SJSA1 (cell line): ENCODE data around the gene BTBD9. TPM values are rescaled to one million over a fixed set of nuclear protein-coding genes. Genes with fewer than 3 reads are reported as not detected.

Experiments
- DNase-seq, 2 experiments: peaks; one replicate each; pipeline ENCODE4 v3.0.0-alpha.2; 2015 to 2020; ENCODE audit warnings: low spot score in 2 of 2, low read depth in 1 of 2
- H3K27ac ChIP-seq: fragments of 250-450 bp; sonication (Bioruptor Pico); 2 replicates; pipeline ENCODE4 v1.5.1; 2020; ENCODE audit warnings: mild to moderate bottlenecking, moderate library complexity
- H3K27me3 ChIP-seq: fragments of 250-450 bp; sonication (Bioruptor Pico); replicated peaks from 2 replicates; pipeline ENCODE4 v1.5.1; 2020; ENCODE audit warnings: mild to moderate bottlenecking, moderate library complexity
- H3K36me3 ChIP-seq: fragments of 250-450 bp; sonication (Bioruptor Pico); 2 replicates; pipeline ENCODE4 v1.5.1; 2020; ENCODE audit warnings: mild to moderate bottlenecking
- H3K4me1 ChIP-seq: fragments of 250-450 bp; sonication (Bioruptor Pico); replicated peaks from 2 replicates; pipeline ENCODE4 v1.6.1; 2021; ENCODE audit warnings: mild to moderate bottlenecking
- H3K4me3 ChIP-seq: fragments of 250-450 bp; sonication (Bioruptor Pico); 2 replicates; pipeline ENCODE4 v1.5.1; 2020; ENCODE audit warnings: mild to moderate bottlenecking
- H3K9me3 ChIP-seq: fragments of 250-450 bp; sonication (Bioruptor Pico); replicated peaks from 2 replicates; pipeline ENCODE4 v1.5.1; 2020; ENCODE audit warnings: mild to moderate bottlenecking
- total RNA-seq: library from RNA; depleted of rRNA; stranded (reverse); fragments of >200 nt; shearing (Covaris generic); gene quantifications from 2 replicates; pipeline ENCODE4 v1.2.3, GENCODE V29; 2014

Gene BTBD9
- total RNA-seq, 1 experiment from 2014 or later = 8.5 TPM

DNA sequence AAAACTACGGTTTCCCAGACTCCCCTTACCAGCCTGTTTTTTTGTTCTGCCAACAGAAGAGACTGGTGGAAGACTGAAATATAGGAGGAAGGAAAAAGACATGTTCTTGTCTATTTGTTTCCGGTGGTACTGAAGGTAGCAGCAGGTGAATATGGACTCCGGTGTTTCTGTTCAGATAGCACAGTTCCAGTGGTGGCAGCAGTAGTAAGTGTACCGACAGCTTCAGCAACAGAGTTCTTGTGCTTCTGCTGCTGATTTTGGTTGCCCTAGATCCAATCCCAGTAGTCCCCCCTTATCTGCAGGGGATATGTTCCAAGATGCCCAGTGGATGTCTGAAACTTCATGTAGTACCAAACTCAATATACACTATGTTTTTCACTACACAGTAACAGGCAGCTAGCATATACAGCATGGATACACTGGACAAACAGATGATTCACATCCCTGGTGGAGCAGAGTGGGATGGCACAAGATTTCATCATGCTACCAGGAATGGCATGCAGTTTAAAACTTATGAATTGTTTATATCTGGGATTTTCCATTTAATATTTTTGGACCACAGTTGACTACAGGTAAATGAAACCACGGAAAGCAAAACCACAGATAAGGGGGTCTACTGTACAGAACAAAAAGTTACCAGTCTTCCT is 301.8 kb downstream of the BTBD9 start:
- Histone ChIP-seq H3K4me3 (no peak overlapping the region), H3K36me3 (no peaks in the 10 kb centered on the region), H3K27ac (peak overlapping the region; percentile 34), H3K9me3 (0 out of 2 replicates have a peak, but pooled peaks cover 2% of the 10 kb centered on the region), H3K27me3 (no peaks in the 10 kb centered on the region), H3K4me1 (peaks cover 14% of the 10 kb centered on the region)
- DNase-seq = peak in 1 of 2 experiments; percentile 32

- H3K4me3 ChIP-seq = no peak overlapping the region
- H3K27me3 ChIP-seq = no peaks in the 10 kb centered on the region
- no peak for DNase-seq
- no peak overlapping the region for H3K27ac ChIP-seq
- no peaks in the 10 kb centered on the region for H3K36me3 ChIP-seq
- H3K4me1 ChIP-seq = peaks cover 14% of the 10 kb centered on the region
- 0 out of 2 replicates have a peak, but pooled peaks cover 2% of the 10 kb centered on the region for H3K9me3 ChIP-seq
Observed at GRCh38 chr6:38336922-38337321, 302.8 kb downstream of the BTBD9 start.

- Histone ChIP-seq H3K27ac (no peak overlapping the region), H3K4me1 (no peaks in the 10 kb centered on the region), H3K36me3 (no peaks in the 10 kb centered on the region), H3K4me3 (no peak overlapping the region), H3K9me3 (no peaks in the 10 kb centered on the region), H3K27me3 (no peaks in the 10 kb centered on the region)
- no peak for DNase-seq
Observed at GRCh38 chr6:38326837-38327236, 312.9 kb downstream of the BTBD9 start.

GRCh38 chr6:38323216-38323615 is 316.5 kb downstream of the BTBD9 start:
- no peak overlapping the region for H3K4me3 ChIP-seq
- DNase-seq = no peak
- no peaks in the 10 kb centered on the region for H3K4me1 ChIP-seq
- no peaks in the 10 kb centered on the region for H3K9me3 ChIP-seq
- no peak overlapping the region for H3K27ac ChIP-seq
- H3K36me3 ChIP-seq = no peaks in the 10 kb centered on the region
- no peaks in the 10 kb centered on the region for H3K27me3 ChIP-seq

DNA sequence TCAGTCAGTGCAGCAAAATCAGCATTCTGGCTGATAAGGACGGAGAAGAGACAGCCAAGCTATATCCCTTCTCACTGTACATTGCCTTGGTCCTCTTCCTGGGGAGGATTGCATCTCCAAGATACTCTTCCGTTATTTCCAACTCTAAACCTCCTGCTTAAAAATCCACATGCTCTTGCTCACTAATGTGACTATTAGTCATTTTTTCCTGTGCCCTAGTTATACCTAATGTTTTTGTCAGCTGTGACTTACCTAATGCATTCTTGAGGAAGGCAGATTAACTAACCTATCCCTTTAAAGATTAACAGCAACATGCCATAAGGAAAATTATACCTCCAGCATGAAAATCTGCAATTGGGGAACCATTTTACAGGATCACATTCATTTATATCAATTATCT is 317.6 kb downstream of the BTBD9 start:
- H3K9me3 ChIP-seq = no peaks in the 10 kb centered on the region
- H3K27ac ChIP-seq = no peak overlapping the region
- H3K4me3 ChIP-seq = no peak overlapping the region
- no peaks in the 10 kb centered on the region for H3K27me3 ChIP-seq
- H3K36me3 ChIP-seq = no peaks in the 10 kb centered on the region
- no peaks in the 10 kb centered on the region for H3K4me1 ChIP-seq
- DNase-seq = no peak

GRCh38 chr6:38320843-38321242 is 318.9 kb downstream of the BTBD9 start:
- no peaks in the 10 kb centered on the region for H3K36me3 ChIP-seq
- H3K9me3 ChIP-seq = no peaks in the 10 kb centered on the region
- H3K4me1 ChIP-seq = peaks cover 3% of the 10 kb centered on the region; the same call in 1 of the 2 replicates
- DNase-seq = no peak
- H3K4me3 ChIP-seq = no peak overlapping the region
- H3K27ac ChIP-seq = no peak overlapping the region
- H3K27me3 ChIP-seq = no peaks in the 10 kb centered on the region

GRCh38 chr6:38320358-38320757 is 319.4 kb downstream of the BTBD9 start:
- no peak overlapping the region for H3K27ac ChIP-seq

GRCh38 chr6:38319256-38320212 is 320.2 kb downstream of the BTBD9 start:
- no peaks in the 10 kb centered on the region for H3K36me3 ChIP-seq
- DNase-seq = no peak
- H3K4me1 ChIP-seq = peaks cover 3% of the 10 kb centered on the region; the same call in 1 of the 2 replicates
- H3K9me3 ChIP-seq = no peaks in the 10 kb centered on the region
- H3K27me3 ChIP-seq = no peaks in the 10 kb centered on the region
- no peak overlapping the region for H3K27ac ChIP-seq
- H3K4me3 ChIP-seq = no peak overlapping the region

More at GRCh38 chr6:38320358-38320757, 319.4 kb downstream of the BTBD9 start:
- no peaks in the 10 kb centered on the region for H3K36me3 ChIP-seq
- no peaks in the 10 kb centered on the region for H3K27me3 ChIP-seq
- no peak for DNase-seq
- H3K4me3 ChIP-seq = no peak overlapping the region
- peaks cover 3% of the 10 kb centered on the region; the same call in 1 of the 2 replicates for H3K4me1 ChIP-seq
- no peaks in the 10 kb centered on the region for H3K9me3 ChIP-seq

- H3K36me3 ChIP-seq = no peaks in the 10 kb centered on the region
- DNase-seq = no peak
- H3K27me3 ChIP-seq = no peaks in the 10 kb centered on the region
- no peak overlapping the region for H3K4me3 ChIP-seq
- no peaks in the 10 kb centered on the region for H3K9me3 ChIP-seq
- H3K27ac ChIP-seq = no peak overlapping the region
- peaks cover 3% of the 10 kb centered on the region; the same call in 1 of the 2 replicates for H3K4me1 ChIP-seq
Observed at GRCh38 chr6:38316099-38316868, 323.4 kb downstream of the BTBD9 start.

- no peak overlapping the region for H3K27ac ChIP-seq
- no peaks in the 10 kb centered on the region for H3K27me3 ChIP-seq
- H3K9me3 ChIP-seq = no peaks in the 10 kb centered on the region
- DNase-seq = no peak
- no peak overlapping the region for H3K4me3 ChIP-seq
- no peaks in the 10 kb centered on the region for H3K36me3 ChIP-seq
- H3K4me1 ChIP-seq = peaks cover 8% of the 10 kb centered on the region
Observed at GRCh38 chr6:38311201-38311600, 328.5 kb downstream of the BTBD9 start.

GRCh38 chr6:38310061-38310460 is 329.7 kb downstream of the BTBD9 start:
- Histone ChIP-seq H3K9me3 (no peaks in the 10 kb centered on the region), H3K4me3 (no peak overlapping the region), H3K27ac (no peak overlapping the region), H3K27me3 (no peaks in the 10 kb centered on the region), H3K36me3 (no peaks in the 10 kb centered on the region), H3K4me1 (peaks cover 9% of the 10 kb centered on the region)
- DNase-seq = no peak

- no peaks in the 10 kb centered on the region for H3K27me3 ChIP-seq
- no peak overlapping the region for H3K4me3 ChIP-seq
- no peak overlapping the region for H3K27ac ChIP-seq
- H3K9me3 ChIP-seq = no peaks in the 10 kb centered on the region; the same call in 1 of the 2 replicates
- H3K4me1 ChIP-seq = peaks cover 17% of the 10 kb centered on the region
- DNase-seq = no peak
- no peaks in the 10 kb centered on the region for H3K36me3 ChIP-seq
Observed at GRCh38 chr6:38307740-38308139, 332.0 kb downstream of the BTBD9 start.

DNA sequence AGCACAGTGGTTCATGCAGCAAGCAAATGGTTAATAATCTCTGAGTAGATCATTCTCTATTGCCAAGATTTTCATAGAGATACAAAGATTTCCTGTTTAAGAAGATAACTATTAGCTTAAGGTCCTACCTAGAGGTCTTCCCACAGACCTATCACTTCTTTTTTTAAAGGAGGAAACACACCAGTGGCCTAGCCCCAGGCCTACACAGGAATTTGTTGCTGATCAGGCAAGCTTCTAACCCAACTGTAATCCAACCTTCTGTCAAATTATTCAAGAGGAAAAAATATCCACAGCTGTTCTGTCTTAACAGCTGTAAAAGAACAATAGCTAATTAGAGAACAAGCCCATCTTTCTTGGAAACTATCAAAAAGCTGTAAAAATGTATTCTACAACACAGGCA is 332.8 kb downstream of the BTBD9 start:
- Histone ChIP-seq H3K4me1 (peaks cover 19% of the 10 kb centered on the region), H3K27me3 (no peaks in the 10 kb centered on the region), H3K36me3 (no peaks in the 10 kb centered on the region), H3K27ac (no peak overlapping the region), H3K4me3 (no peak overlapping the region), H3K9me3 (no peaks in the 10 kb centered on the region; the same call in 1 of the 2 replicates)
- DNase-seq = no peak
